Spleen (tissue), 7 donors: Measurements from ENCODE around the gene FYN.

Experiments
- POLR2AphosphoS5 ChIP-seq, 3 donors: sonication (generic); formaldehyde crosslinking; IDR thresholded peaks; one replicate each; pipeline ENCODE4 v1.5.1; 2017; ENCODE audit warnings: antibody characterized with exemption in 3 of 3
- TF ChIP-seq, protein P1 (sequence below), 11 experiments: fragments of 200-600 bp in 7 of 11; fragments of 450-650 bp in 4 of 11; sonication (generic) in 4 of 11; IDR thresholded peaks in 8 of 11; conservative IDR thresholded peaks in 3 of 11; 1 replicate in 7 of 11; 2 replicates in 4 of 11; pipeline versions ENCODE4 v1.4.0 to v1.8.0; 2016 to 2021; ENCODE audit warnings: antibody characterized with exemption in 11 of 11, inconsistent platforms in 4 of 11, mild to moderate bottlenecking in 1 of 11
- donor health status: DM: no; HTN: no; CAD: no; lungs with moderate emphysema.
- donor health status: DM: no; HTN: no; CAD: no.
- donor health status: DM: no; HTN: no; CAD: no.

DNA sequence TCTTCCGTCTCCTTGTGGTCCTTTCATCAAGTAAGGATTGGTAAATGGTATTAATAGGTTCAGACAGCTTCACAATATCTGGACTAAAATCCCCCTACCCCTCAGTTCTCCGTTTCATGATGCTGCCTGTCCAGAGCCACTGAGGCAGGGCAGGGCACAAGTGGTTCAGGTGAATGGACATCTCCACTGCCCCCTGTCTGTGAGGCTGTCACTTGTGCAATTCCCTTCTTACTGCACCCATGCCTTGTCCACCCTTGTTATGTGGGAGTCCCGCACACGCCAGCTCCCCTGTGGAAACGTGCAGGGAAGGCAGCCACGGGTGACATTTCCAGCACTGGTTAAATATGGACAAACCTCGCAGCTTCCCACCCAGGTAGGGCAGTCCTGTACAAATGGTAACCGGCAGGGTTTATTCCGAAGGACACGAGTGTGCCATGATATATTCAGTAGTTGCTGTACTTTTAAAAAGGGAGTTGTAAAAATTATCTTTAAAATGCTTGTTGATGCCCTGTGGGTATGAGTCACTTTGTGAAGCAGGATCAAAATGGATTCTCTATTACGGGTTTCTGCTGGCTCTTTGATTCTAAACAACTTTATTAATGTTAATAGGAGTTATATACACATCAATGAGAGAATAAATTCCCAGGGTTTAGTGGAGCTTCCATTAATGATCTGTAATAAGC is 73.5 kb downstream of the FYN start:
- TF ChIP-seq, protein P1, sequence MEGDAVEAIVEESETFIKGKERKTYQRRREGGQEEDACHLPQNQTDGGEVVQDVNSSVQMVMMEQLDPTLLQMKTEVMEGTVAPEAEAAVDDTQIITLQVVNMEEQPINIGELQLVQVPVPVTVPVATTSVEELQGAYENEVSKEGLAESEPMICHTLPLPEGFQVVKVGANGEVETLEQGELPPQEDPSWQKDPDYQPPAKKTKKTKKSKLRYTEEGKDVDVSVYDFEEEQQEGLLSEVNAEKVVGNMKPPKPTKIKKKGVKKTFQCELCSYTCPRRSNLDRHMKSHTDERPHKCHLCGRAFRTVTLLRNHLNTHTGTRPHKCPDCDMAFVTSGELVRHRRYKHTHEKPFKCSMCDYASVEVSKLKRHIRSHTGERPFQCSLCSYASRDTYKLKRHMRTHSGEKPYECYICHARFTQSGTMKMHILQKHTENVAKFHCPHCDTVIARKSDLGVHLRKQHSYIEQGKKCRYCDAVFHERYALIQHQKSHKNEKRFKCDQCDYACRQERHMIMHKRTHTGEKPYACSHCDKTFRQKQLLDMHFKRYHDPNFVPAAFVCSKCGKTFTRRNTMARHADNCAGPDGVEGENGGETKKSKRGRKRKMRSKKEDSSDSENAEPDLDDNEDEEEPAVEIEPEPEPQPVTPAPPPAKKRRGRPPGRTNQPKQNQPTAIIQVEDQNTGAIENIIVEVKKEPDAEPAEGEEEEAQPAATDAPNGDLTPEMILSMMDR (IDR thresholded peaks at IDR 0.05 in 8 of 11, conservative IDR thresholded peaks at IDR 0.05 in 3 of 11), result no peak
- peak in 1 of 3 donors; percentile 8 for TF ChIP-seq POLR2AphosphoS5 (IDR thresholded peaks at IDR 0.05)
